ENCODE measurements around the gene ALOX15B.
"Not testable (repeated sequence)": the region's sequence is repeated elsewhere in the genome, so short reads cannot be mapped to it uniquely, and the experiment has no call there.

The ALOX15B gene

GRCh38 chr17:8062807-8063483, 24.1 kb downstream of the ALOX15B start:
- DNase-seq (ENCODE audit: low read depth) = no peak

GRCh38 chr17:8063761-8064534, 25.1 kb downstream of the ALOX15B start:
- no peak for DNase-seq (ENCODE audit: low read depth)

GRCh38 chr17:8064561-8065019, 25.7 kb downstream of the ALOX15B start:
- DNase-seq (ENCODE audit: low read depth) = no peak

GRCh38 chr17:8066841-8067775, 28.2 kb downstream of the ALOX15B start:
- DNase-seq (ENCODE audit: low read depth) = no peak

GRCh38 chr17:8067806-8068205, 28.9 kb downstream of the ALOX15B start:
- DNase-seq (ENCODE audit: low read depth) = no peak

- DNase-seq (ENCODE audit: low read depth) = no peak
Observed at GRCh38 chr17:8068736-8069586, 30.1 kb downstream of the ALOX15B start.

GRCh38 chr17:8069587-8069860, 30.7 kb downstream of the ALOX15B start:
- DNase-seq (ENCODE audit: low read depth) = no peak

- no peak for DNase-seq (ENCODE audit: low read depth)
Observed at GRCh38 chr17:8071496-8071895, 32.6 kb downstream of the ALOX15B start.

GRCh38 chr17:8072341-8072728, 33.5 kb downstream of the ALOX15B start:
- no peak for DNase-seq (ENCODE audit: low read depth)

GRCh38 chr17:8072729-8073461, 34.0 kb downstream of the ALOX15B start:
- DNase-seq (ENCODE audit: low read depth) = no peak

- peak; percentile 80 for DNase-seq (ENCODE audit: low read depth)
Observed at GRCh38 chr17:8073627-8074484, 35.0 kb downstream of the ALOX15B start.

- DNase-seq (ENCODE audit: low read depth) = no peak
Observed at GRCh38 chr17:8074554-8074953, 35.7 kb downstream of the ALOX15B start.

- DNase-seq (ENCODE audit: low read depth) = no peak
Observed at GRCh38 chr17:8075081-8075480, 36.2 kb downstream of the ALOX15B start.

GRCh38 chr17:8075574-8076342, 36.9 kb downstream of the ALOX15B start:
- no peak for DNase-seq (ENCODE audit: low read depth)

GRCh38 chr17:8076502-8077266, 37.8 kb downstream of the ALOX15B start:
- DNase-seq (ENCODE audit: low read depth) = no peak

GRCh38 chr17:8077939-8078338, 39.1 kb downstream of the ALOX15B start:
- not testable (repeated sequence) for DNase-seq (ENCODE audit: low read depth)

- DNase-seq (ENCODE audit: low read depth) = peak; percentile 73
Observed at GRCh38 chr17:8079291-8080207, 40.7 kb downstream of the ALOX15B start.

All from activated T-helper 9 cell treated with anti-CD3 and anti-CD28 coated beads, Interleukin-2, amount 50 U/mL, for 16 hours (primary cell).